Adrenal gland (tissue), 12 donors: Measurements from ENCODE around the gene ZIC2. TPM values are rescaled to one million over a fixed set of nuclear protein-coding genes. Genes with fewer than 3 reads are reported as not detected.
"Not testable (repeated sequence)": the region's sequence is repeated elsewhere in the genome, so short reads cannot be mapped to it uniquely, and the experiment has no call there.

ENCODE experiments used
- DNase-seq, 7 donors: peaks; one replicate each; pipeline ENCODE4 v3.0.0-alpha.2; 2019 to 2020
- H3K27ac ChIP-seq, 5 donors: fragments of 200-600 bp; sonication (generic) in 4 of 5; 1 replicate in 3 of 5; 2 replicates in 2 of 5; pipeline versions ENCODE4 v1.5.1 to v1.8.0; 2016 to 2020; ENCODE audit warnings: mild to moderate bottlenecking in 1 of 5
- H3K27me3 ChIP-seq: fragments of 200-600 bp; 2 replicates; pipeline ENCODE4 v1.8.0; 2021
- H3K36me3 ChIP-seq, 2 donors: fragments of 200-600 bp; replicated peaks in 1 of 2; 1 replicate in 1 of 2; 2 replicates in 1 of 2; pipeline versions ENCODE4 v1.5.1 to v1.8.0; 2018 to 2022
- H3K4me1 ChIP-seq, 2 donors: fragments of 200-600 bp; replicated peaks in 1 of 2; 1 replicate in 1 of 2; 2 replicates in 1 of 2; pipeline versions ENCODE4 v1.5.1 to v1.8.0; 2018 to 2021
- H3K4me3 ChIP-seq, 4 donors: fragments of 200-600 bp; sonication (generic) in 3 of 4; one replicate each; pipeline ENCODE4 v1.5.1; 2016 to 2018
- H3K9me3 ChIP-seq, 3 donors: fragments of 200-600 bp; sonication (generic) in 1 of 3; replicated peaks in 1 of 3; 1 replicate in 2 of 3; 2 replicates in 1 of 3; pipeline versions ENCODE4 v1.5.1 to v1.8.0; 2016 to 2021
- CTCF ChIP-seq, 6 experiments: fragments of 450-650 bp in 4 of 6; fragments of 200-600 bp in 2 of 6; sonication (generic) in 1 of 6; IDR thresholded peaks; 1 replicate in 5 of 6; 2 replicates in 1 of 6; pipeline versions ENCODE4 v1.5.1 to v1.8.0; 2016 to 2021; ENCODE audit warnings: antibody characterized with exemption in 6 of 6, mild to moderate bottlenecking in 2 of 6, moderate library complexity in 1 of 6
- POLR2A ChIP-seq, 2 donors: fragments of 450-650 bp; IDR thresholded peaks; one replicate each; pipeline ENCODE4 v1.6.1; 2017; ENCODE audit warnings: antibody characterized with exemption in 2 of 2, mild to moderate bottlenecking in 2 of 2, moderate library complexity in 1 of 2
- WGBS, 4 donors: extraction: QIAGEN DNeasy Blood & Tissue Kit in 2 of 4; methylation state at CpG; one replicate each; pipeline versions ENCODE4 v1.1.5 to v1.1.7; 2013 to 2017; 5-methylcytosine and 5-hydroxymethylcytosine counted together
- intact Hi-C, 2 donors: fragments of 100-400 bp; cut with DNase I; formaldehyde crosslinking; loops; one replicate each; pipeline versions ENCODE4 v1.14.1 to v1.15.0; 2022 to 2023
- polyA plus RNA-seq, 3 donors: library from polyadenylated mRNA; stranded (reverse); fragments of 200-250 nt in 2 of 3; fragments of 350-450 nt in 1 of 3; fragmentation: Illumina TruSeq in 1 of 3; extraction: RNeasy Lipid Tissue Mini Kit (QIAGEN cat#74804) in 1 of 3; gene quantifications; one replicate each; pipeline ENCODE4 v1.2.3, GENCODE V29; 2013 to 2014
- total RNA-seq, 9 donors: library from RNA; depleted of rRNA in 4 of 9; stranded (reverse); fragments of >200 nt in 4 of 9; fragments of 120-200 nt in 1 of 9; fragmentation: NEBNext Ultra II Directional in 1 of 9; extraction: Animal tissue kit (Norgen Biotek cat#: 25700) in 1 of 9; gene quantifications; one replicate each; pipeline versions ENCODE4 v1.1.0 to v1.2.4, GENCODE V29; 2013 to 2023
- donor health status: healthy with polysubstance abuse.
- donor health status: Bipolar disorder and iron deficiency.
- donor health status: DM: yes; HTN: yes; CAD: no.
- donor health status: DM: no; HTN: no; CAD: no.
- donor health status: DM: no; HTN: no; CAD: no.
- donor health status: DM: yes; HTN: yes; CAD: no.

Gene ZIC2
- total and polyA plus RNA-seq, 12 donors, result 0.43 to 0.46 TPM; not detected in 10

- no peak overlapping the region for H3K4me3 ChIP-seq
- TF ChIP-seq CTCF (IDR thresholded peaks at IDR 0.05) (no peak), POLR2A (IDR thresholded peaks at IDR 0.05) (no peak)
- H3K4me1 ChIP-seq, result no peaks in the 10 kb centered on the region
- intact Hi-C loops, result no loop called here
- 74 to 88% (median 79%) methylated on average over 1 to 2 of the region's 2 CpGs for WGBS, 4 donors
- H3K36me3 ChIP-seq, result no peaks in the 10 kb centered on the region
- peaks cover 36% of the 10 kb centered on the region for H3K27me3 ChIP-seq
- no peak for DNase-seq
- no peaks in the 10 kb centered on the region for H3K9me3 ChIP-seq
- no peak overlapping the region for H3K27ac ChIP-seq
Measured at GRCh38 chr13:99947666-99948065, 33.9 kb upstream of the ZIC2 start.

- no peak for DNase-seq
- Histone ChIP-seq H3K4me1 (no peaks in the 10 kb centered on the region), H3K36me3 (no peaks in the 10 kb centered on the region), H3K4me3 (no peak overlapping the region), H3K27me3 (peaks cover 36% of the 10 kb centered on the region), H3K9me3 (no peaks in the 10 kb centered on the region), H3K27ac (no peak overlapping the region)
- WGBS, 4 donors, result 73 to 78% (median 77%) methylated on average over 4 of the region's 4 CpGs
- TF ChIP-seq CTCF (IDR thresholded peaks at IDR 0.05) (no peak), POLR2A (IDR thresholded peaks at IDR 0.05) (no peak)
- intact Hi-C loops, result no loop called here
Measured at GRCh38 chr13:99948411-99948810, 33.2 kb upstream of the ZIC2 start.

GRCh38 chr13:99948907-99949678 is 32.5 kb upstream of the ZIC2 start:
- WGBS, 4 donors, result 69 to 76% (median 75%) methylated on average over 10 of the region's 10 CpGs
- peaks cover 36% of the 10 kb centered on the region for H3K27me3 ChIP-seq
- no peaks in the 10 kb centered on the region for H3K9me3 ChIP-seq
- H3K4me3 ChIP-seq, result no peak overlapping the region
- H3K4me1 ChIP-seq, result no peaks in the 10 kb centered on the region
- DNase-seq, result no peak
- H3K36me3 ChIP-seq, result no peaks in the 10 kb centered on the region
- intact Hi-C loops, result no loop called here
- H3K27ac ChIP-seq, result no peak overlapping the region
- TF ChIP-seq POLR2A (IDR thresholded peaks at IDR 0.05), result no peak
- no peak for TF ChIP-seq CTCF (IDR thresholded peaks at IDR 0.05)

GRCh38 chr13:99949679-99950413 is 31.7 kb upstream of the ZIC2 start:
- intact Hi-C loops, result no loop called here
- no peak for DNase-seq
- Histone ChIP-seq H3K27ac (no peak overlapping the region), H3K36me3 (no peaks in the 10 kb centered on the region), H3K4me1 (no peaks in the 10 kb centered on the region), H3K4me3 (no peak overlapping the region), H3K9me3 (no peaks in the 10 kb centered on the region), H3K27me3 (peaks cover 44% of the 10 kb centered on the region)
- no peak for TF ChIP-seq CTCF (IDR thresholded peaks at IDR 0.05)
- no peak for TF ChIP-seq POLR2A (IDR thresholded peaks at IDR 0.05)
- WGBS, 4 donors, result 67 to 75% (median 70%) methylated on average over 8 of the region's 8 CpGs

GRCh38 chr13:99951666-99952065 is 29.9 kb upstream of the ZIC2 start:
- H3K27ac ChIP-seq, H3K36me3 ChIP-seq, DNase-seq, H3K9me3 ChIP-seq, intact Hi-C loops, H3K4me1 ChIP-seq, H3K4me3 ChIP-seq: not testable (repeated sequence)
- H3K27me3 ChIP-seq, result peaks cover 48% of the 10 kb centered on the region
- whole genome bisulfite sequencing, 4 donors, result 86 to 100% (median 92%) methylated on average over 1 of the region's 1 CpG
